ENCODE data around the gene STK10. TPM values are rescaled to one million over a fixed set of nuclear protein-coding genes. Genes with fewer than 3 reads are reported as not detected.

The STK10 gene
- polyA plus RNA-seq, 1 of the 3 experiments (the other 2 are of a cell fraction), result 11.0 TPM

DNA sequence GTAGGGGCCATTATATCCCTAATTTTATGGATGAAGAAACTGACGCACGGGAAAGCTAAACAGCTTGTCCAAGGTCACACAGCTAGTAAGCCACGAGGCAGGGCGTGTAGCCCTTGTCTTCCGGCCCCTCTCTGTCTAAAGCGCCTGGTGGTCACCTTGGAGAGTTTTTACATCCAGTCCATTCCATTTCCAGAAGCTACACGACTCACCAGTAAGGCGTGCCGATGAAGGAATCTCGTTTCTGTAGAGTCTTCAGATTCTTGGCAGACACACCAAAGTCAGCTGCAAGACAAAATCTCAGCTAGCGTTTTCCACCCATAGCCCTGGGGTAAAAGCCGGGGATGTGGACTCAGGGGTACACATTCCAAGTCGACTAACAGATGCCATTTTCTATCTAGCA, 80.5 kb downstream of the STK10 start:
- Histone ChIP-seq H3K79me2 (ENCODE audit: insufficient read depth) (no peaks in the 10 kb centered on the region; the same call in 1 of the 2 replicates), H4K20me1 (ENCODE audit: insufficient read depth) (no peaks in the 10 kb centered on the region), H3K4me1 (ENCODE audit: control insufficient read depth in 1 of 2, insufficient read depth in 2 of 2, low read depth in 1 of 2, low read length in 1 of 2) (peaks cover 11 to 34% of the 10 kb centered on the region in 2 experiments), H3K4me3 (ENCODE audit: low read depth in 2 of 2, low read length in 1 of 2) (no peak overlapping the region; a peak in 1 of 4 replicates), H3K9me2 (no peaks in the 10 kb centered on the region), H3K27me3 (ENCODE audit: insufficient read depth) (no peaks in the 10 kb centered on the region), H3K9me3 (no peaks in the 10 kb centered on the region), H3K27ac (ENCODE audit: low read depth in 2 of 2, low read length in 1 of 2) (peak overlapping the region; percentile 2 to 18; a peak in 2 of 4 replicates), H3K36me3 (replicated peaks in 1 of 2; ENCODE audit: control insufficient read depth in 1 of 2, insufficient read depth in 2 of 2, low read length in 1 of 2) (no peaks in the 10 kb centered on the region), H3K9ac (no peak overlapping the region), H3K4me2 (peak overlapping the region; percentile 2), H2AFZ (ENCODE audit: low read depth) (no peak overlapping the region; the same call in 1 of the 2 replicates), H3F3A (replicated peaks; ENCODE audit: insufficient read depth) (peaks cover 15% of the 10 kb centered on the region)
- WGBS (ENCODE audit: low lambda C conversion rate), result 41% methylated on average over 13 of the region's 13 CpGs
- no peak for DNase-seq
- POLR2A ChIA-PET, result interaction anchor here (1.5 kb wide), 1 partner anchor 176 kb away, joined by 5 read pairs; the partner anchor contains the start of gene UBTD2
- CTCF ChIA-PET, result interaction anchor here (0.7 to 5.6 kb wide), 13 partner anchors 11 to 196 kb away, joined by 3 to 60 read pairs (median 5); partner anchors contain the start of genes STK10 and UBTD2
- TF ChIP-seq TEAD4 (IDR thresholded peaks at IDR 0.05; ENCODE audit: borderline replicate concordance, insufficient read depth), result 0 out of 2 replicates have a peak, but pooled peaks have one; percentile 17
- TF ChIP-seq, protein P1, sequence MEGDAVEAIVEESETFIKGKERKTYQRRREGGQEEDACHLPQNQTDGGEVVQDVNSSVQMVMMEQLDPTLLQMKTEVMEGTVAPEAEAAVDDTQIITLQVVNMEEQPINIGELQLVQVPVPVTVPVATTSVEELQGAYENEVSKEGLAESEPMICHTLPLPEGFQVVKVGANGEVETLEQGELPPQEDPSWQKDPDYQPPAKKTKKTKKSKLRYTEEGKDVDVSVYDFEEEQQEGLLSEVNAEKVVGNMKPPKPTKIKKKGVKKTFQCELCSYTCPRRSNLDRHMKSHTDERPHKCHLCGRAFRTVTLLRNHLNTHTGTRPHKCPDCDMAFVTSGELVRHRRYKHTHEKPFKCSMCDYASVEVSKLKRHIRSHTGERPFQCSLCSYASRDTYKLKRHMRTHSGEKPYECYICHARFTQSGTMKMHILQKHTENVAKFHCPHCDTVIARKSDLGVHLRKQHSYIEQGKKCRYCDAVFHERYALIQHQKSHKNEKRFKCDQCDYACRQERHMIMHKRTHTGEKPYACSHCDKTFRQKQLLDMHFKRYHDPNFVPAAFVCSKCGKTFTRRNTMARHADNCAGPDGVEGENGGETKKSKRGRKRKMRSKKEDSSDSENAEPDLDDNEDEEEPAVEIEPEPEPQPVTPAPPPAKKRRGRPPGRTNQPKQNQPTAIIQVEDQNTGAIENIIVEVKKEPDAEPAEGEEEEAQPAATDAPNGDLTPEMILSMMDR (IDR thresholded peaks at IDR 0.05), result no peak

DNA sequence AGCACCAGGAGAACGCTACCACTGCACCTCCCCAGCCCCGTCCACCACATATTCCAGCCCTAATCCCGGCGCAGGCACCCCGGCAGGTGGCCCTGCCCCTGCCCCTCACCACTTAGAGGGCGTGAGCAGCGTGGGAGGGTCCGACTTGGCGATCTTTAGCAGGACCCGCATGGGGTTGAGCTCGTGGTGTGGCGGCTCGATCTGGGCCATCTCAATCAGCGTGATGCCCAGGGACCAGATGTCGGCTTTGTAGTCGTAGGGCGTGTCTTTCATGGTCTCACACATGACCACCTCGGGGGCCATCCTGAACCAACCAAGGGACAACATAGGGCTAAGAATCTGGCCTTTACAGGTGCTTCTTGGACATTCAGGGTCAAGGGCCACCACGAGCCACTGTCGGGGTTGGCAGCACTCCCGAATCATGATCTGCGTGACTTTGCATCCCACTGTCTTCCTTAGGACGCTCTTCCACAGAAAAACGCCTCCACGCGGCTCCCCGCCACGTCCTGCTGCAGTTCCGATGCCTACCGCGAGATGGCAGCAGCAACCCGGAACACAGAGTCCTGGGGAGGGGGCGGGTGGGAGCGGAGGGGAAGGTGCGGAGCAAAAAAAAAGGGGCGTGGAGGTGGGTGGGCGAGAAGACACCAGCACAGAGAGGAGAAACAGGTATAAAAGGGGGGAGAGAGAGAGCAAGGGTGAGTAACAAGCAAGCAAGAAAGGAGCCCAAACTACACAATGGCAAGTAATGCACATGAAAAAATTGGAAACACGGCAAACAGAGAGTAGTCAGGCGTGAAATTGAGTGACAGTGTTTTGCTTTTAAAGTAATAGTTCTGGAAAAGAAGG, 81.3 kb downstream of the STK10 start:
- WGBS (ENCODE audit: low lambda C conversion rate), result 24% methylated on average over 32 of the region's 39 CpGs
- peak overlapping the region in 1 of 2 experiments; percentile 14; a peak in 3 of 4 replicates for H3K4me3 ChIP-seq (ENCODE audit: low read depth in 2 of 2, low read length in 1 of 2)
- peaks cover 8% of the 10 kb centered on the region for H3F3A ChIP-seq (replicated peaks; ENCODE audit: insufficient read depth)
- ChIA-PET POLR2A (interaction anchor here (1.5 kb wide), 1 partner anchor 177 kb away, joined by 5 read pairs; the partner anchor contains the start of gene UBTD2), CTCF (interaction anchor here (0.6 to 5.6 kb wide), 28 partner anchors 9 to 590 kb away, joined by 3 to 60 read pairs (median 4); partner anchors contain the start of genes STK10 and UBTD2)
- TF ChIP-seq RAD21 (IDR thresholded peaks at IDR 0.05; ENCODE audit: low read length), result peak; percentile 85
- TF ChIP-seq ELF1 (IDR thresholded peaks at IDR 0.05), result peak; percentile 77
- TF ChIP-seq, protein P1 (IDR thresholded peaks at IDR 0.05), result peak; percentile 85
- TF ChIP-seq TAF1 (IDR thresholded peaks at IDR 0.05; ENCODE audit: borderline replicate concordance, low read depth, low read length), result no peak
- TF ChIP-seq MEF2A (IDR thresholded peaks at IDR 0.05; ENCODE audit: borderline replicate concordance, low read depth), result no peak
- no peak for TF ChIP-seq GABPA (IDR thresholded peaks at IDR 0.05; ENCODE audit: low read depth)
- TF ChIP-seq RXRA (IDR thresholded peaks at IDR 0.05; ENCODE audit: borderline replicate concordance, low read depth), result no peak
- TF ChIP-seq SMC3 (IDR thresholded peaks at IDR 0.05; ENCODE audit: low read depth, low read length), result peak; percentile 76
- TF ChIP-seq JUND (IDR thresholded peaks at IDR 0.05), result no peak
- TF ChIP-seq RFX5 (IDR thresholded peaks at IDR 0.05; ENCODE audit: low read length), result no peak
- TF ChIP-seq MXI1 (IDR thresholded peaks at IDR 0.05; ENCODE audit: low read depth, low read length), result peak; percentile 69
- TF ChIP-seq YY1 (IDR thresholded peaks at IDR 0.05; ENCODE audit: low read depth), result no peak
- H3K36me3 ChIP-seq (replicated peaks in 1 of 2; ENCODE audit: control insufficient read depth in 1 of 2, insufficient read depth in 2 of 2, low read length in 1 of 2), result no peaks in the 10 kb centered on the region
- DNase-seq, result peak; percentile 86
- H3K4me1 ChIP-seq (ENCODE audit: control insufficient read depth in 1 of 2, insufficient read depth in 2 of 2, low read depth in 1 of 2, low read length in 1 of 2), result peaks cover 14 to 32% of the 10 kb centered on the region in 2 experiments
- no peaks in the 10 kb centered on the region for H3K9me2 ChIP-seq
- no peak overlapping the region for H2AFZ ChIP-seq (ENCODE audit: low read depth)
- no peak overlapping the region for H3K9ac ChIP-seq
- no peak overlapping the region for H3K27ac ChIP-seq (ENCODE audit: low read depth in 2 of 2, low read length in 1 of 2)
- H3K79me2 ChIP-seq (ENCODE audit: insufficient read depth), result no peaks in the 10 kb centered on the region; the same call in 1 of the 2 replicates
- no peaks in the 10 kb centered on the region for H4K20me1 ChIP-seq (ENCODE audit: insufficient read depth)
- no peaks in the 10 kb centered on the region for H3K27me3 ChIP-seq (ENCODE audit: insufficient read depth)
- no peaks in the 10 kb centered on the region for H3K9me3 ChIP-seq
- peak overlapping the region; percentile 36 for H3K4me2 ChIP-seq
